ENCODE results near the gene NKD1. TPM values are rescaled to one million over a fixed set of nuclear protein-coding genes. Genes with fewer than 3 reads are reported as not detected.

The NKD1 gene
- total and polyA plus RNA-seq, 7 donors = 0.04 to 0.45 (median 0.22) TPM

DNA sequence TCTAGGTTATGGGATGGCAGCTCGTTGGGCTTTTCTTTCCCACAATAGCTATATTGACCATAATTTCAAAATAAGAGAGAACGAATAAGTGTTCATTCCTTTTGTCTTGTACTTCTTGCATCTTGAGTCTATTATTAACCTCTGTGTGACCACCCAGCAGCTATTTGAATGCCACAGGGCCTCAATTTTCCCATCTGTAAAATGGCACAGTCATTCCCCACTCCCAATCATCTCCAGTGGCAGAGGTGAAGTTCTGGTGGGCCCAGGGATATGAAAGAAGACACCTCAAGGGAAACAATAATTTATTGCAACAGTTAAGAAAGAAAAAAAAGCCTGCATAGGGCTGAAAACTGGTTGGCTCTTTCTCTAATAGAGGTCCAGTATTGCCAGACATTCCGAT lies 28.6 kb upstream of the NKD1 start:
- H3K27me3 ChIP-seq (ENCODE audit: insufficient read depth in 3 of 3, low read length in 2 of 3) = peaks cover 0 to 9% (median 0%) of the 10 kb centered on the region in 3 donors
- peaks cover 23% of the 10 kb centered on the region for H3K9me3 ChIP-seq
- no peaks in the 10 kb centered on the region for H3K36me3 ChIP-seq (ENCODE audit: insufficient read depth in 1 of 2, low read depth in 1 of 2)
- TF ChIP-seq, protein P1, sequence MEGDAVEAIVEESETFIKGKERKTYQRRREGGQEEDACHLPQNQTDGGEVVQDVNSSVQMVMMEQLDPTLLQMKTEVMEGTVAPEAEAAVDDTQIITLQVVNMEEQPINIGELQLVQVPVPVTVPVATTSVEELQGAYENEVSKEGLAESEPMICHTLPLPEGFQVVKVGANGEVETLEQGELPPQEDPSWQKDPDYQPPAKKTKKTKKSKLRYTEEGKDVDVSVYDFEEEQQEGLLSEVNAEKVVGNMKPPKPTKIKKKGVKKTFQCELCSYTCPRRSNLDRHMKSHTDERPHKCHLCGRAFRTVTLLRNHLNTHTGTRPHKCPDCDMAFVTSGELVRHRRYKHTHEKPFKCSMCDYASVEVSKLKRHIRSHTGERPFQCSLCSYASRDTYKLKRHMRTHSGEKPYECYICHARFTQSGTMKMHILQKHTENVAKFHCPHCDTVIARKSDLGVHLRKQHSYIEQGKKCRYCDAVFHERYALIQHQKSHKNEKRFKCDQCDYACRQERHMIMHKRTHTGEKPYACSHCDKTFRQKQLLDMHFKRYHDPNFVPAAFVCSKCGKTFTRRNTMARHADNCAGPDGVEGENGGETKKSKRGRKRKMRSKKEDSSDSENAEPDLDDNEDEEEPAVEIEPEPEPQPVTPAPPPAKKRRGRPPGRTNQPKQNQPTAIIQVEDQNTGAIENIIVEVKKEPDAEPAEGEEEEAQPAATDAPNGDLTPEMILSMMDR (IDR thresholded peaks at IDR 0.05) = no peak
- DNase-seq = no peak
- intact Hi-C loops (cut with DNase I) = no loop called here
- WGBS, 3 donors = 68 to 78% (median 68%) methylated on average over 3 of the region's 3 CpGs
- H3K4me3 ChIP-seq = no peak overlapping the region
- H3K27ac ChIP-seq = no peak overlapping the region
- no peak for ATAC-seq
- H3K4me1 ChIP-seq = no peaks in the 10 kb centered on the region

DNA sequence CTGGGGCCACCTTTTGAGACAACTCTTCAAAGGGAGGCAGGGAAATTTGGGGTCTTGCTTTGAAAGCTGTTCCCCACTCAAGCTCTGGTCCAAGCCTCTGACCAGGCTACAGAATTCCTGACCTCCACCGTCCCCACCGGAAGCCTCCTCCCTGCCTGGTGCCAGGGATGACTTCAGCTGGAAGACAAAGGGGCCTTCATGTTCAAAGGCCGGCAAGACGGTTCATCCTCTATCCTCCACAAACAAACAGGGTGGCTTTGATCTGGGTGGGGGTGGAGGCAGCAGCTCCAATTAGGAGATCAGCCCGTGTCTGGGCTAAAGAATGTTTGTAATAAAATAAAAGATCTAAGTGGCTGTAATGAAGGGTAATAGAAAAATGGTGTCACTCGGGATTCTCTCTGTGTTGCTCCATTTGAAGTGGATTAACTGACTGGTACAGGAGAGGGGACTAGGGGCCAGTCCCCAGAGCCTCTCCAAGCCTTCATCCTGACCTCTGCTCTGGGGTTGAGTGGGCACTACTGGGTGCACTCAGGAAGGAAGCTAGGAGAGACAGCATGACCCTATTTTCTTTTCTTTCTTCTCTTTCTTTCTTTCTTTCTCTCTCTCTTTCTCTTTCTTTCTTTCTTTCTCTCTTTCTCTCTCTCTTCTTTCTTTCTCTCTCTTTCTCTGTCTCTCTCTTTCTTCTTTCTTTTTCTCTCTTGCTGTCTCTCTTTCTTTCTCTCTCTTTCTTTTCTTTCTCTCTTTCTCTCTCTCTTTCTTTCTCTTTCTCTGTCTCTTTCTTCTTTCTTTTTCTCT lies 27.5 kb upstream of the NKD1 start:
- Histone ChIP-seq H3K4me1 (no peaks in the 10 kb centered on the region), H3K36me3 (ENCODE audit: insufficient read depth in 1 of 2, low read depth in 1 of 2) (no peaks in the 10 kb centered on the region), H3K27ac (no peak overlapping the region), H3K27me3 (ENCODE audit: insufficient read depth in 3 of 3, low read length in 2 of 3) (peaks cover 0 to 9% (median 2%) of the 10 kb centered on the region in 3 donors), H3K4me3 (no peak overlapping the region), H3K9me3 (peaks cover 19% of the 10 kb centered on the region)
- no peak for DNase-seq
- WGBS, 3 donors = 9 to 13% (median 11%) methylated on average over 6 of the region's 6 CpGs
- ATAC-seq = no peak
- TF ChIP-seq, protein P1 (IDR thresholded peaks at IDR 0.05) = no peak
- intact Hi-C loops (cut with DNase I) = no loop called here

DNA sequence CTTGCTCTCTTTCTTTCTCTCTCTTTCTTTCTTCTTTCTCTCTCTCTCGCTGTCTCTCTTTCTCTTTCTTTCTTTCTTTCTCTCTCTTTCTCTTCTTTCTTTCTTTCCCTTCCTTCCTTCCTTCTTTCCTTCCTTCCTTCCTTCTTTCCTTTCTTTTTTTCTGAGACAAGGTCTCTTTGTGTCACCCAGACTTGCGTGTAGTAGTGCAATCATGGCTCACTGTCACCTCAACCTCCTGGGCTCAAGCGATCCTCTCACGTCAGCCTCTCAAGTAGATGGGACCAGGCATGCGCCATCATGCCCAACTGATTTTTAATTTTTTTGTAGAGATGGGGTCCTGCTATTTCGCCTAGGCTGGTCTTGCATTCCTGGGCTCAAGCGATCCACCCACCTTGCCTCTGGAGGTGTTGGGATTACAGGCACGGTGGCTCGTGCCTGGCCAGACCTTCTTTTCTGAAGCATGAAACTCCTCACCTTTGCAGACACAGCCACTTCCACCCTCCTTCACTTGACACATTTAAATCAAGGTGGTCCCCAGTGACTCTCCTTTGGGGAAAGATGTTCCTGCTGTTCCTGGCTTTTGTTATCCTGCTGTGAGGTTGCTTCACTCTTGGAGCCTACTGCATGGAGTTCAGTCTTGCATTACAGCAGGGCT lies 26.8 kb upstream of the NKD1 start:
- H3K27ac ChIP-seq = no peak overlapping the region
- intact Hi-C loops (cut with DNase I) = no loop called here
- no peak for DNase-seq
- no peak overlapping the region for H3K4me3 ChIP-seq
- no peaks in the 10 kb centered on the region for H3K4me1 ChIP-seq
- peaks cover 12% of the 10 kb centered on the region for H3K9me3 ChIP-seq
- H3K36me3 ChIP-seq (ENCODE audit: insufficient read depth in 1 of 2, low read depth in 1 of 2) = no peaks in the 10 kb centered on the region
- ATAC-seq = no peak
- peaks cover 0 to 9% (median 2%) of the 10 kb centered on the region in 3 donors for H3K27me3 ChIP-seq (ENCODE audit: insufficient read depth in 3 of 3, low read length in 2 of 3)
- TF ChIP-seq, protein P1 (IDR thresholded peaks at IDR 0.05) = no peak
- WGBS, 3 donors = 85 to 91% (median 88%) methylated on average over 9 of the region's 9 CpGs

DNA sequence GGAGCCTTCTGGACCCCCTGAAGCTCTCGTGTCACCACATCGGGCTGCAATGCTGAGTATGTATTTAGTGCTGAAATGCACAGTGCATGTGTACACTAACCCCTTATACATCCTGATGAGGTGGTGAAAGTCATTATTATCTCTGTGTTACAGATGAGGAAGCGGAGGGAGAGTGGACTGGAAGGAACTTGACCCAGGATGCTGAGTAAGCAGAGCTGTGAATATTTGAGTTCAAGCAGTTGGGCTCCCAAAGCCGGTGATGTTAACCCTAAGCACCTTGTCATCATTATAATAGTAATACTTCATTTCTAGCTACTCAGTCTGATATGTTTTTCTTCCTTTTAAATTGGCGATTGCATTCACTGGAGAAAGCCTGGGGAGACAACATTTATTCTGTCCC lies 25.9 kb upstream of the NKD1 start:
- Histone ChIP-seq H3K4me3 (no peak overlapping the region), H3K9me3 (peaks cover 2% of the 10 kb centered on the region), H3K27me3 (ENCODE audit: insufficient read depth in 3 of 3, low read length in 2 of 3) (peaks cover 0 to 9% (median 2%) of the 10 kb centered on the region in 3 donors), H3K36me3 (ENCODE audit: insufficient read depth in 1 of 2, low read depth in 1 of 2) (no peaks in the 10 kb centered on the region), H3K4me1 (no peaks in the 10 kb centered on the region), H3K27ac (no peak overlapping the region)
- intact Hi-C loops (cut with DNase I) = no loop called here
- WGBS, 3 donors = 79 to 87% (median 82%) methylated on average over 5 of the region's 5 CpGs
- DNase-seq (no peak), ATAC-seq (no peak)
- TF ChIP-seq, protein P1 (IDR thresholded peaks at IDR 0.05) = no peak
